ENCODE measurements around the gene KIF21A. TPM values are rescaled to one million over a fixed set of nuclear protein-coding genes. Genes with fewer than 3 reads are reported as not detected.
"Not testable (repeated sequence)": the region's sequence is repeated elsewhere in the genome, so short reads cannot be mapped to it uniquely, and the experiment has no call there.

The KIF21A gene
- polyA plus RNA-seq, 4 donors: 29.0 to 39.5 (median 34.2) TPM

- no peak for DNase-seq (ENCODE audit: low read depth in 4 of 4, low spot score in 2 of 4)
Observed at GRCh38 chr12:39352471-39353017, 90.4 kb downstream of the KIF21A start.

DNA sequence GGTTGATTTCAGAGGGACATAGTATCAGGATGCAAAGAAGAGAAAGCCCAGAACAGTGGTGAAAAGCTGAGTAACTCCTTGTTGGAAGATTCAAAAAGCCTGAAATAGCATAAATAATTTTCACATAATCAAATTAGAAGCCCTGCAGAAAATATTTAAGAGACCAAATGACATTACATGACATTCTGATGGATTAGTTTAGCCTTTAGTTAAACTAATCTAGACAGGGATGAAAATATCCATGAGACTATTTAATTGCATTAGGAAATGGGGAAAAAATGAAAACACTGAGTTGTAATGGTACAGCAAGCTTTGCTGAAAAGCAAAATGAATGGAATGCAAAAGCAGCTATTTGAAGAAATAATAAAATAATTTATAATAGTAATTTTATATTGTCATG lies 91.8 kb downstream of the KIF21A start:
- no peak for DNase-seq (ENCODE audit: low read depth in 4 of 4, low spot score in 2 of 4)

GRCh38 chr12:39348941-39349626 lies 93.8 kb downstream of the KIF21A start:
- no peak for DNase-seq (ENCODE audit: low read depth in 4 of 4, low spot score in 2 of 4)

- DNase-seq (ENCODE audit: low read depth in 4 of 4, low spot score in 2 of 4): no peak
Observed at GRCh38 chr12:39348523-39348922, 94.4 kb downstream of the KIF21A start.

GRCh38 chr12:39344926-39345325 lies 98.0 kb downstream of the KIF21A start:
- no peak for DNase-seq (ENCODE audit: low read depth in 4 of 4, low spot score in 2 of 4)

GRCh38 chr12:39343665-39344064 lies 99.3 kb downstream of the KIF21A start:
- no peak for DNase-seq (ENCODE audit: low read depth in 4 of 4, low spot score in 2 of 4)

- no peak for DNase-seq (ENCODE audit: low read depth in 4 of 4, low spot score in 2 of 4)
Observed at GRCh38 chr12:39341761-39342160, 101.2 kb downstream of the KIF21A start.

DNA sequence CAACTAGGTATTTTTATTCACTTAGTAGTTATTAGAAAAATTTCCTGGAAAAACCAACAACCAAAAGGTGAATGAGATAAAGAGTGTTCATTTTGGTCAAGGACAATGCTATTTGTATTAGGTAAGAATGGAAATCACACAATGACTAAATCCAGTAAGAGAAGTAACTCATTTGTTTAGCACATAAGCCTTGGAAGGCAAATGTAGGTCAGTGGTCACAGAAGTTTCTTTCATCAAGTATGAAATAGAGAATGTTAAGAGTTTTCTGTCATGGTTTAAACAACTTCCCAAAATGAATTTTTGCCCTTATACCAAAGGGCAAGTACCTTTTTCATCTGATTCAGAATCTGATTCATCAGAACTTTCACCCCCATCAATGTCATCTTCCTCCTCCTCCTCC lies 101.7 kb downstream of the KIF21A start:
- DNase-seq (ENCODE audit: low read depth in 4 of 4, low spot score in 2 of 4): no peak

DNA sequence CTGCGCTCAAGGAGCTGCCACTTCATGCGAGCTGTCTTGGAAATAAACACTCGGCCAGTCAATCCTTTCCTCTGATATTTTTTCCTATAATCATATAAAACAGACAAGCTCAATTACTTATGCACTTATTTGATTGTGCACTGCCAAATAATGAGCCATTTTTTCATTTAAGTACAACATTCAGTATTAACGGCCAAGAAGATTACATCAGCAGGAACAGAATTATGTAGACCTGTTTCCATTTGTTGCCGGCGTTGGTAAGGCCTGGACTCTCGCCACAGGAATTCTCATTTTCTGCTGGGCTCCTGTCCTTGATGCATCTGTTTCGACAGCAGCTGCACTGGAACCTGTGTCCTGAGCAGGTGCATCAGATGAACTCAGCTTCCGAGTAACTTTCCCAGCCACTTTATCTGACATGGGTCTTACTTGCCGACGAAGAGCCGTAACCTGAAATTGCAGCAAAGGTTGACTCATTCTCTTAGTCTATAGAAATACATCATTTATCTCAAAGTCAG lies 110.2 kb downstream of the KIF21A start:
- no peak for DNase-seq (ENCODE audit: low read depth in 4 of 4, low spot score in 2 of 4)

DNA sequence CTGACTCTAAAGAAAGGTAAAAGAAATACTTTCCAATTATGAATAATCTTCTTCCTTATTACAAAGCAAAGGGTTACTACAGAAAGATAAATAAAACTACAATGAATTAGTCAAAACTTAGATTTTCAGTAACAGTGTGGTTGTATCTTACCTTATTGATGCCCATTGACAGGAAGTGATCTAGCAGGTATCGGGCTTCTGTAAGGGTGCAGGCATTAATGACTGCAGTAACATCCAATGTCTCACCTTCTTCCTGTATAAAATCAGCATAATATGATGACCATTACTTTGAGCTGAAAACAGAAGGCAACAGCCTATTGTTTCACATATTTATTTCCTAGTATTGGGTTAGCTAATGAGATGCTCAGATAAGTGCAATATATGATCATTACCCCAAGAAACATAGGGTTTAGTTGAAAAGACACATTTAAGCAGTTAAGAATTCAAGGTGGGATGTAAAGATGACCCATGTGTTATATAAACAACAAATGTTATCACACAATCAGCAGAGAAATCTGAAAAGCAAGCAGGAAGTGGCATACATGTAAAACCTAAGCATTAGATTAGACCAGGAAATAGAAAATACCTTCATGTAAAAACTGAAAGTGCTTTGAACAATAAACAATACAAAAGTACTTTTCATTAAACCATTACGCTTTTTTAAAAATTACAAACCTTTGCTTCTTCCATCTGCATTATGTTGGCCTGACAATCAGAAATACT lies 111.2 kb downstream of the KIF21A start:
- DNase-seq (ENCODE audit: low read depth in 4 of 4, low spot score in 2 of 4): no peak

DNA sequence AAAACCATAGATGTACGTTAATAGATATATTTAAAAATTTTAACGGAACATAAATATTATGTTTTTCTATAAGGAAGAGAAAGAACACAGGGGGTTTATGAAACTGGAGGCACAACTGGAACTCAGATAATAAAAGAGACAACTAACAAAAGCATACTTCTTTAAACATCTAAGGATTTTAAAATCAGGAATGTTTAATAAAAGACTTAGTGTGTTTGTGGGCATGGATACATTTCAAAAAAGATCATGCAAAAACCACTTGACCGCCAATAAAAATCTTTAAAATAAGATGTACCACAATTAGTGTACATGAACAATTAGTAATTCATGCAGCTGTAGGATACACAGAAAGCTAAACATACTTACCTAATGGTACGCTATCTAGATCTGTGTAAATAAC lies 113.0 kb downstream of the KIF21A start:
- DNase-seq (ENCODE audit: low read depth in 4 of 4, low spot score in 2 of 4): no peak

DNA sequence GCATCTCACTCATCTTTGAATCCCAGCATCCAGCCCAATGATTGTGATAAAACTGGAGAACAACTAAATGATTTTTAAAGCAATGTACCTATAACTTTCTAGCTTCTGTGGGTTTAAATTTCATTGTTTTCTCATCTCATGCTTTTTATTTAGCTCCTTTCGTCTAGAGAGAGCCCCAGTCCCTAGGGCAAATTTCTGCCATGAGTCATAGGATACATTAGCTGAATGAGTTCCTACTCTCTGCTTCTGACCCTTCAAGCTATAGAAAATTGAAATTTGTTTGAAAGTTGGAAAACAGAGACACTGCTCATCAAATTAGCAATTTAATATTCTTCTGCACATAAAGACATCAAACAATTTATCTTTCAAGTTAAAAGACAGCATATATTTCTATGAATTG lies 113.9 kb downstream of the KIF21A start:
- no peak for DNase-seq (ENCODE audit: low read depth in 4 of 4, low spot score in 2 of 4)

DNA sequence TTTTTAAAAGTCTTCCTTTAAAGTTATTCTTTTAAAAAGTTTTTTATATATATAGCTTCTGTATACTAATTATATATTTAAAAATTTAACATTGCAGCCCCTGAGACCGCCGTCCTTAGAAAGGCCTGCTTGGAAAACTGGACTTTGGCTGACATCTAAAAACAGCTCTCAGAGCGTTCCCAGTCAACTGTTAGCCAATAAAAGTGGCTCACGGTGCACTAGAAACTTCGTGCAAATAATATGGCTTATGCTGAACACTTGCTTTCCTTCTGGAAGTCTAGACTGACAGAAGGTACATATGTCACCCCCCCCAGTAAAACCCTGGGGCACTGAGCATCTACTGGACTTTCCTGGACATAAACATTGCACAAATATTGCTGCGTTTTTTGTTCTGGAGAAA lies 115.0 kb downstream of the KIF21A start:
- no peak for DNase-seq (ENCODE audit: low read depth in 4 of 4, low spot score in 2 of 4)

- no peak for DNase-seq (ENCODE audit: low read depth in 4 of 4, low spot score in 2 of 4)
Observed at GRCh38 chr12:39327510-39327909, 115.4 kb downstream of the KIF21A start.

- DNase-seq (ENCODE audit: low read depth in 4 of 4, low spot score in 2 of 4): no peak
Observed at GRCh38 chr12:39319180-39319579, 123.7 kb downstream of the KIF21A start.

GRCh38 chr12:39314547-39314946 lies 128.4 kb downstream of the KIF21A start:
- DNase-seq (ENCODE audit: low read depth in 4 of 4, low spot score in 2 of 4): no peak

DNA sequence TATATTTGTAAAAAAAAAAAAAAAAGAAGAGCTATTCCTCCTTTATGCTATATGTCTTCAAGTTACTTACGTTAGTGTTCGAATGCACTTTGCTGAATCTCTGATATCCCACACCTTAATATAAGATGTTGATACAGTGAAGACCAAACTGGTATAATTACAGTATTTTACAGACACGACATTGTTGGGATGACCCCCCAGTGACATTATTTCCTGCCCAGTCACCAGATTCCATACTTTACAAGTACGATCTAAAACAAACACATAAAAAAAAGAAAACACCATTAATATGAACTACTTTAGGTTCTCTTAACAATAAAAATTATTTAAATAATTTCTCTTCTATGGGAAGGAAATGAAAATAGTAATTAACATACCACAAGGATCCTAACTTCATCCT lies 133.4 kb downstream of the KIF21A start:
- DNase-seq (ENCODE audit: low read depth in 4 of 4, low spot score in 2 of 4): no peak

DNA sequence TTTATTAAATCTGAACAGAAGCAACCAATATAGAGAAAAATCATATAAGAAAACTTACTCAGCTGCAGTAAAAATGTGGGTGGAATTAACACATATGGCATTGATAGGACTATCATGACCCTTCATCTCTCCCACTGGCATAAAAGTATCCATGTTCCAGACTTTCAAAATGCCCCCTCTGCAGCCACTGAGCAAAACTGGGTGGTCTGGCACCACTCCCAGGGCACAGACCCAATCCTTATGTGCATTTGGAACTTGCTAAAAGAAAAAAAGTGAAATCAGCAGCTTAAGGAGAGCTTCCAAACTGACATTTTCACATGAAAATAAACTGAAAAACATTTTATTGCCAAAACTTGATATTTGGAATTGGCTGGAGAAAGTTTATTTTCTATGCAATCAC lies 141.5 kb downstream of the KIF21A start:
- no peak for DNase-seq (ENCODE audit: low read depth in 4 of 4, low spot score in 2 of 4)

DNA sequence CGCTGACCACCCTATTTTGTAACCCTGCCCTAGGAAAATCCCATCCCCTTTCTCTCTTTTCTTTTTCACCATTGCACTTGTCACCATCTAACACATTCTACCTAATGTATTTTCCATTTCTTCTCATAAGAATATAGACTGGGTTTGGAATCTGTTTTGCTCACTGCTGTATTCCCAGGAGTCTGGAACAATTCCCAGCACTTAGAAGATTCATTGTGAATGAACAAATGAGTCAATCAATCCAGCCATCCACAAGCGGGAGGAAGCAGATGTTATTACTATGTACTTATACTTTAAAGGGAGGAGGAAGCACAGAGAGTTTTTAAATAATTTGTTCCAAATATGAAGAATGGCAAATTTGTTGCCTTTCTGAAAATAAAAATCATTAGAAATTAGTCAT lies 142.1 kb downstream of the KIF21A start:
- DNase-seq (ENCODE audit: low read depth in 4 of 4, low spot score in 2 of 4): no peak

- no peak for DNase-seq (ENCODE audit: low read depth in 4 of 4, low spot score in 2 of 4)
Observed at GRCh38 chr12:39297891-39298290, 145.0 kb downstream of the KIF21A start.

GRCh38 chr12:39296496-39296895 lies 146.4 kb downstream of the KIF21A start:
- DNase-seq (ENCODE audit: low read depth in 4 of 4, low spot score in 2 of 4): no peak

DNA sequence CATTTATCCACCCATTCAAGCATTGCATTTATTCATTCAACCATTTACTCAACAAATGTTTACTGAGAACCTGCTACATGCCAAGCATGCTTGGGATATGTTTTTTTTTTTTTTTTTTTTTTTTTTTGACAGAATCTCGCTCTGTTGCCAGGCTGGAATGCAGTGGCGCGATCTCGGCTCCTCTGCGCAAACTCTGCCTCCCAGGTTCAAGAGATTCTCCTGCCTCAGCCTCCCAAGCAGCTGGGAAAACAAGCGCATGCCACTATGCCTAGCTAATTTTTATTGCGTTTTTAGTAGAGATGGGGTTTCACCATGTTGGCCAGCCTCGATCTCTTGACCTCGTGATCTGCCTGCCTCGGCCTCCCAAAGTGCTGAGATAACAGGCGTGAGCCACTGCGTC lies 147.3 kb downstream of the KIF21A start:
- not testable (repeated sequence) for DNase-seq (ENCODE audit: low read depth in 4 of 4, low spot score in 2 of 4)

All from left renal cortex interstitium (tissue), 4 donors.